Stimulated activated CD4-positive, alpha-beta T cell treated with anti-CD3 and anti-CD28 coated beads, Interleukin-1b, Interleukin-23, amount 100 ng/mL, for 4 hours (primary cell): ENCODE data around the gene LIMS2.

Experiments
- DNase-seq, 2 donors: peaks; one replicate each; pipeline ENCODE4 v3.0.0-alpha.2; 2020; ENCODE audit warnings: low read depth in 2 of 2

The LIMS2 gene

DNA sequence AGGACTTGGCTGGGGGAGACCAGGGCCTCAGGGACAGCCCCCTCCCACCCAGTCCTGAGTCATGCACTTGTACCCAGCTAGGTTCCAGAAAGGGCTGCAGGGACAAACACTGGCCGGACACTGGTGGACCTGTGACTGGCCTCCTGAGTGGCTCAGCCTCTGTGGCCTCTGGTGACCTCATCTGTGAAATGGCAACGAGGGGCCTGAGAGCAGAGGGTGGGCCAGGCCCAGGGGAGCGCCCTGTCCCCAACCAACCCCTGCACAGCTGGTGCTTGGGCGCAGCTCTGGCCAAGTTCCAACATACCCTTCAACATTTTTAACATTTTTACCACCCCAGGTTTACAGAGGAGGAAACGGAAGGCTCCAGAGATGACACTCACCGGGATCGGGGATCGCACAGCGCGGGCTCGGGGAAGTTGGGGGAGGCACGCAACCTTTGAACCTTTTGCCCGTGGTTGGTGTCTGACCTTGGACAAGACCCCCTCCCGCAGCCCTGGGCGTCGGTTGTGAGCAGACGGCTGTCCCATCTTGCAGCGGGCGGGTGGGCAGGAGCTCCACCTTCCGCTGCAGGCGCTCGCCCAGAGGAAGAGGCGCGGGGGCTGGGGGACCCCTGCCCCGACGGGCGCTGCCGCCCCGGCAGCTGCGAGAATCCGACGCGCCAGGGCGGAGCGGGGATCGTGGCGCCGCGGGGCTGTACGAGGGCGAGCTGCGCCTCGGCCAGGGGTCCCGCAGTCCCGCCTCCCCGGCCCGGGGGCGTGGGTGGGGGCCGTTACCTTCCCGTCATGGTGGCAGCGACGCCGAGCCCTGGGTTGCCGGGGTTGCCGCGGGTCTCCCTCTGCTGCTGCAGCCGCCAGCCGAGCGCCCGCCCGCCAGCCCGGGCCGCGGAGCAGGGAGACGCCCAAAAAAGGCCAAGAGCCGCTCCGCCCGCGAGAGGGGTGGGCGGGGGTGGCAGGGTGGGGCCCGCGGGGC lies 805 bp downstream of the LIMS2 start:
- DNase-seq = peak in 1 of 2 donors; percentile 13

DNA sequence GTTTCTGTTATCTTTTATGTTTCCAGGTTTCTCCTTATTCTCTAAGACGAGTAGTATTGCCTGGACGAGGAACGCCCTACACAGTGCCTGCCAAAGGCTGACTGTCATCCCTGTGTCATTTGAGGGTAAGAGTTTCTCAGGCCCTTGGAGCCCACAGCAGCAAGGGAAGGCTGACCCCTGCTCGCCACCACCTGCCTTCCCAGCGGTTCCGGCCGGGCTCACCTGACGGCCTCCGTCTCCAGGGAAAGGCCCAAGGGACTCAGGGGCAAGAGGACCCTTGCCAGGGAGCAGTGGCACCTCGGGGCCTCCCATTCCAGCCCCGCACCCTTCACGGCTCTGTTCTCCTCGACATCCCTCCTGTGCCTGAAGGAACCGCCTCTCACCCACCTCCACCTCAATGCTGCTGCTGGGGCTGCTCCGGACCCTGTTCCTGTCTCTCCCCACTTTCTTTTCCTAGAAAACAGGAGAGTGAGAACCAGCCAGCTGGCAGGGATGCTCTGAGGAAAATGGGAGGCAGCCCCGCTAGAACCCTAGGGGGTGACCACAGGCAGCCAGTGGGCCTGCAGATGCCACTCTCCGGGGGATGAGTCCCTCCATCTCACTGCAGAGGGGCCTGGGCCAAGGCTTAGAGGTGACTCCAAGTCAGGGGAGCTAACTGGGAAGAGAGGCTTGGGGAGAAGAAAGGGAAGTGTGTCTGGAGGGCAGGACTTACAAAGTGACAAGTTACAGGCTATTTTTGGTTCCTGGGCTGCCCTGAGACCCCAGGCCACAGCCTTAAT lies 1.9 kb downstream of the LIMS2 start:
- no peak for DNase-seq

DNA sequence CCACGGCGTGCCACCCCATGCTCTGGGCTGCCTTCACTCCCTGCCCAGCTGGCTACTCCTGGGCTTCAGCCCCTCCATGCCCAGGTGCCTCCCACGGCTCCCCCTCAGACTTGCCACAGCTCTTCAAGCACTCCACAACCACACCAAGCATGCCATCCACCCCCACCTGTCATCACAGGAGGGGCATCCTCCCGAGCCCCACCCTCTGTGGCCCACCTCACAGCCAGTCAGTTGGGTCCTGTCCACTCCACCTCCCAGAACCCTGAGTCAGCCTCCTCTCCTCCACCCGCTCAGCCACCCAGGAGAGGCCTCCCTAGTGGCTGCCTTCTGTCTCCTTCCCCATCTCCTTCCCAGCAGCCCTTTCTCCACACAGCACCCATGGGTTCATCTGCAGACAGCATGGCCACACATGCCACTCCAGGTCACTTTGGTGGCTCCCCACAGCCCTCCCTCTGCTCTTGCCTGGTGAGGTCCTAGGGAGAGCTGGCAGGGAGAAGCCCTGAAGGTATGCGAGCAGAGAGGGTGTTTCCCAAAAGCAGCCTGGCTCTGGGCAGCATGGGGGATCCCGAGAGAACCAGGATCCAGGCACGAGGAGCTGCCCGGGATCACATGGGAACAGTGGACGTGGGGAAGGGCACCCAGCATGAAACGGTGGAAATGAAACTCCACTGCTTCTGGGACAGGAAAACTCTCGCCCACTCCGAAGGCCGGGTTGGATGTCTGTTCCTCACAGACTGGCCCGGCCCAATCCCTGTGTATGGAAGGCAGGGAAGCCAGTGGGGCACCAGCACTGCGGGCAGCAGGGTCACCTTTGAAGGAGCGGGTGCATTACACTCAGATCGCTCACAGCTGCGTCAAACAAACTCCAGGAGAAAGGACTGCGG lies 2.7 kb downstream of the LIMS2 start:
- no peak for DNase-seq

DNA sequence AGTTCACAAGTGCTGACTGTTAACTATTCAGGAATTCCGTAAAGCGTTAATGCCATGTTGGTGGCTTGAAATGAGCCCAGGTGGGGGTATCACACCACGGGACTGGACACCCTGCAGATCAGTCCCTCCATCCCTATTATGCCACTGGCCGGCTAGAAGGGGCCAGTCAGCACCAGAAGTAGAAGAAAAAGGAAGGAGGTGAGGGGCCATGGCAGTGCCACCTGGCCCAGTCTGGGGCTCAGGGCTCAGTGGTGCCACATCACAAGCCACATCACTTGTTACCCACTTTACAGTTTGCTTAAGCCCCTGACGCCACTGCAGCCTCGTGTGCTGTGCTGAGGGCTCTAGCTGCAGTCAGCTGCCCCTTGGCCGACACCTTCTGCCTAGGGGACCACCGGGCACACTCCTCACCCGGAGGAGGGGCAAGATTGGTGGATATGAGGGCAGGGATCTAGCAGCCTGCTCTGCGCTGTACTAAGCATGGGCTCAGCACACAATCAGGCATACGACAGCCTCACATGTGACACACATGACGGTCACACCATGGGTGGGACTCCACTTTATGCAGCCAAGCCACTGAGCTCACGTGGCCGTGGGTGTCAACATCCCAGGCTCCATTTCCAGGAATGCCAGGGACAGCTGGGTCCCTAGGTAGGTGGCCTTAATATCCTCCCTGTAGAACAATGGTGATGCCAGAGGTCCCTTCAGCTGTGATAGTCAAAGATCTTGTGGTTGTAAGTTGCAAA lies 3.6 kb downstream of the LIMS2 start:
- DNase-seq = no peak

DNA sequence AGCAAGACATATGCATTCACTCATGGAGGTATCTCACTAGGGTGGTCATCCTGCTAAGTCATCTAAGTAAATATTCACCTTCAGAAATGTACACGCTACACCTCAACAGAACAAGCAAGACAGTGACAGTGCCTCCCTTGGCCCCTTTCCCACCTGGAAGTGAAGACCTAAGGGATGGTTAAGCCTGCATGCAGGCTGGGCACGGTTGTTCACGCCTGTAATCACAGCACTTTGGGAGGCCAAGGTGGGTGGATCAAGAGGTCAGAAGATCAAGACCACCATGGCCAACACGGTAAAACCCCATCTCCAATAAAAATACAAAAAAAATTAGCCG lies 4.4 kb downstream of the LIMS2 start:
- no peak for DNase-seq

DNA sequence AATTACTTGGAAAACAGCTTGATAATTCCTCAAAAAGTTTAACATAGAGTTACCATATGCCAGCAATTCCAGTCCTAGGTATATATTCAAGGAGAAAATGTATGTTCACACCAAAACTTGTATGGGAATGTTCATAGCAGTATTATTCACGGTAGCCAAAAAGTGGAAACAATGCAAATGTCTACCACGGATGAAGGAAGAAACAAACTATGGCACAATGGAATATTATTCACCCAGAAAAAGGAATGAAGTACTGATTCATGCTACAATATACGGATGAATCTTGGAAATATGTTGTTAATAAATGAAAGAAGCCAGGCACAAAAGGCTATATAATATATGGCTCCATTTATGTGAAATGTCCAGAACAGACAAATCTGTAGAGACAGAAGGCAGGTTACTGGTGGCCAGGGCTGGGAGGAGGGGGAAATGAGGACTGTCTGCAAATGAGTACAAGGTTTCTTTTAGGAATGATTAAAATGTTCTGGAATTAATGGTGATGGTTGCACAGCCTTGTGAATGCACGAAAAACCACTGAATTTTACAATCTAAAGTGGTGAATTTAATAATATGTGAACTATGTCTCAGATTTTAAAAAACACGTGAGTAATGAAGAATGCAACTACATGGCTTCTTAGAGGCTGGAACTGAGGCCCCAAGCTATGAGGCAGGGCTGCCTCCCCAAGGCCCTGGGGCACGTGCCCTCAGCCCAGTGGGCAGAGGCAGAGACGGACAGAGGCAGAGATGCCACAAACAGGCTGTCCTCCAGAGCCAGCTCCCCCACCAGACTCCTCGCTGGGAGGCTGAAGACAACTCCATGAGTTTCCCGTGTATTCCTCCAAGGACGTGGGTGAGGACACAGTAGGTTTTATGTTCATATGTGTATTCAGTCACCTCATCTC lies 5.0 kb downstream of the LIMS2 start:
- DNase-seq = no peak

DNA sequence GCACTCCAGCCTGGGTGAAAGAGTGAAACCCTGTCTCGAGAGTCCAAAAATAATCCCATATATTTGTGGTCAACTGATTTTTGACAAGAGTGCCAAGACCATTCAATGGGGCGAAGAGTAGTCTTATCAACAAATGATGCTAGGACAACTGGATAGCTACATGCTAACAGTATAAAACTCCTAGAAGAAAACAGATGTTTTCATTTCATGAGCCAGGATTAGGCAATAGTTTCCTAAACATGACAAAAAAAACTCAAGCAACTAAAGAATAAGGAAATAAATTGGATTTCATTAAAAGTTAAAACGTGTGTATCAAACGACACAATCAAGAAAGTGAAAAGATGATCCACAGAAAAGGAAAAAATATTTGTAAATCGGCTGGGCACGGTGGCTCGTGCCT lies 6.3 kb downstream of the LIMS2 start:
- no peak for DNase-seq

DNA sequence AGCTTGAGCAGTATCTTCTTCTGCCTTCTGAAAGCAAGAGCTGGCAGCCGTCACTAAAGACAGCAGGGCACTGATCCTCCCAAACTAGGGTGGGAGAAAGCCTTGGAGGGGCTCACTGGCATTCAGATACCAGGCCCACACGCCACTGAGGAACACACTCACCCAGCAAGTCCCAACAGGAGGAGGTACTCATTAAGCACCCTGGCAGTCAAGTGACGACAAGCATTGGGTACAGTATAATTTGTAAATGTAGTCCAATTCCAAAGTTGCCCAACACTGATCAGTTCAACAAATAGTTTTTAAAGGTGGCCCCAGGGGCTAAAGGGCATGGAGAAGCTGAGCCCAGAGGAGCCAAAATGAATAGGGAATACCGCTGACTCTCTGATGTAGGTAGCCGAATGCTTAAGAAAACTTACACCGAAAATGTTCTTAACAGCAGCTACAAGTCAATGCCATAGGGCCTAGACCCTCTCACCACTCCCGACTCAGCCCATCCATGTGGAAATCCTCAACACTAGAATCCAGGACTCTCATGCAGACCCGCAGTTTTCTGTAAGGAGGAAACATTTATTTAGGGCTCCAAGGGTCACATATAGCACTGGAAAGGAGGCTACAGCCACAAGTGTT lies 9.9 kb downstream of the LIMS2 start:
- DNase-seq = no peak

DNA sequence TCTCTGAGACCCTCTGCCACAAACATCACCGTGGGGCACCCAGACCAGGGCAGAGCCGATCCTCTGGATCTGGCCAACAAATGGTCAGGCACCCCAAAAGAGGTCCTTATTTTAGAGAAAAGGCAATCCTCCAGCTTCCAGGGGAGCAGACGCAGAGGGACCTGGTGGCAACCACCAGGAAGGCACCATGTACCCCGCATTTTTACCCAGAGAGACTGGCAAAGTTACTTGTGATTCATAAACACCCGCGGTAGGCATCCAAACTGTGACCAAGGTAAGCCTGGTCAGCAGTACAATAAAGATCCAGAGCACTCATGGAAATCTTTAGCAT lies 10.5 kb downstream of the LIMS2 start:
- no peak for DNase-seq

DNA sequence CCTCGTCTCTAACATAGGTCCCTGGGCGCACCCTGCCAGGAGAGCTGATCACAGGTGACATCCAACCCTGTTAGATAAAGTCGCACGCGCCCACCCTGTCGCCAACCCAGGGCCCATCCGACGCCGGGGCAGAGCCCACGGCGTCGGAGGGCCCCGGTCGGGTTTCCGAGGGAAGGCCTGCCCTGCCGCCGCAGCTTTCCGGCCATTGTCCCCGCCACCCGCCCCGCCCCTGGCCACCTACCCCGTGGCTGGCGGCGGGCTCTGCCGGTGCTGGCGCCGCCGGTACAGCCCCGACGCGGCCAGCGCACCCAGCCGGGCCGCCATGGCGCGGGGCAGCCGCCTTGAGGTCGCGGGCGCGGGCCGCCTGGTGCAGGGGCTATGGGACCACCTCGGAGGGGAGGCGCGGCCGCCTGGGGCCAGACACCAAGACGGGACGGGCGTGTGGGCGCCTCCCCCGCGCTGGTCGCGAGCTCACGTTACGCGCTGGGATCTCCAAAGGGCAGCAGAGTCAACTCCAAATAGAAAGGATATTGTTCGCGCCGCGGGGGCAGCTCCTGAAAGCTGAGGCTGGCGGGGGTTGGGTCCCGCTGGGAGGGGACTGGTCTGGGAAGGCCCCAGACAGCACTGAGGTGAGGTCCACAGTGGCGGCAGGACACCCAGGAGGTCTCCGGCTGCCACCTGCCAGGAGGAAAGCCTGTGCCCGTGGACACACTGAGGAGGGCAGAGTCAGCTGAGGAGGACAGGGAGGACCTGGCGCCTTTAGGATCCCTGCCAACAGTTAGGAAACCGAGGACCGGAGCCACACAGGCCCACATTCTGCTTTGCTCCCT lies 11.1 kb downstream of the LIMS2 start:
- no peak for DNase-seq

DNA sequence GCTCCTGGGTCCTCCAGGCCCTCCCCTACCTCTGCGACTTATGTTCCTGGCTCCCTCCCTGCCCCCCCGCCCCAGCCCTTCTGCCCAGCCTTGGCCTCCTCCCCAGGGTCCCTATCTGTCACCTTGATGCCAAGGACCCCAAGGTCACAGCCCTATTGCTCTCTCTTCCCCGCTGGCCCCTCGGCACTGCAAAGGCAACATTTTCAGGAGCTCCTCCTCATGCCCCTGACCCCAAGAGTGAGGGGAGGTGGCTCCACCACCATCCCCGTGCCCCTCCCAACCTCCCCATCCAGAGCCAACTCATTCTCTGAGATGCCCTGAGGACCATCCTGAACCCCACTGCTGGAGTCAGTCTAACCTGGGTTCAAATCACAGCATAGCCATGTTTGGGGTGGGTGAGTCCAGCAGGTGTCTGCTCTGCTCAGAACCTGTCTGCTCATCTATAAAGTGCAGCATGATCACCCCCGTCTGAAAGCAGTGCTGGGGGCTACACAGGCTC lies 11.7 kb downstream of the LIMS2 start:
- DNase-seq = no peak

DNA sequence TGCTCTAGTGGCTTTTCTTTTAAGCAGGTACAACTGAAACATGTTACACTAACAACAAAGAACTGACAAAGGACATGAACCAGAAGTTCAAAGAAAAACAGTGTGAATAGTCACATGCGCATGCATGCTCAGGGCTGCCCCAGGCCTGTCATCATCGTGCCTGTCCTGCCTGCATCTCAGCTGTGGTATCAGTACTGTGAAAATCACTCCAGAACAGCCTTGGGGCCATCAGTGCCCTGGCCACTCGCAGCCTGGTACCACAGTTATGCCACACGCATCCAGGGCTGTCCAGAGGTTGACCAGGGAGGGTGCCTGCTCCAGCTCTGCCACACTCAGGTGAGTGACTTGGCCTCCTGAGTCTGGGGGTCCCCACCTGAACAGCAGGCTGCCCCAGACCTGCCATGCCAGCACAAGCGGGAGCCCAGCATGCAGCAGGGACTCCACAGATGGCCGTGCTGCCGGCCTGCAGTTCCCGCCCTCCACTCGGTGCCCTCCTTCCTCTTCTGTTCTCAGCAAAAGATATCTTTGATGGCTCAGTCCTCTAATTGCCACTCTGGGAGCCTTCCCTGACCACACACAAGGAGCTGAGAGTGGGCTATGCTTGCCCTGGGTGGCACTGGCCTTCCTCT lies 12.3 kb downstream of the LIMS2 start:
- no peak for DNase-seq

DNA sequence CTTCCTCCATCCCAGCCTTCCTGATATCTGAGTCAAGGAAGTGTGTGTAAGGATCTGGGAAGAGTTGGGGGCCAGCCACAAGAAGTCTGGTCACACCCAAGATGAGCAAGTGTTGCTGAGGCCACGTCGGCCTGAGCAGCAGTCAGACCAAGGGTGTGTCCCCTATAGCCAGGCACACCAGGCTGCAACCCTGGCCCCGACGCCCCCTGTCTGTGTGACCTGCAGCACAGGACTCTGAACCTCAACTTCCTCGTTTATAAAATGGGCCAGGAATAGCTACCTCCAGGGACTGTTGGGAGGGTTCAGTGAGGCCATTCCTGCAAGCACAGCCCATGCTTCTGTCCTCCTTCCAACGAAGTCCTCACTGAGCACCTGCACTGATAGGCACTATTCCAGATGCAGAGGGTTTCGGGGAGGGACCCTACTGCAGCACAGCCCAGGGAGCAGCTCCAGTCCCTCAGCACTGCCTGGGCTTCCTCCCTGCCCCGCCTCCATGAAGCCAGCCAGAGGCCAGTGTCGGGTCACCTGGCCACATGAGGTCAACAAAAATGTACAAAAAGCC lies 13.3 kb downstream of the LIMS2 start:
- DNase-seq = no peak

DNA sequence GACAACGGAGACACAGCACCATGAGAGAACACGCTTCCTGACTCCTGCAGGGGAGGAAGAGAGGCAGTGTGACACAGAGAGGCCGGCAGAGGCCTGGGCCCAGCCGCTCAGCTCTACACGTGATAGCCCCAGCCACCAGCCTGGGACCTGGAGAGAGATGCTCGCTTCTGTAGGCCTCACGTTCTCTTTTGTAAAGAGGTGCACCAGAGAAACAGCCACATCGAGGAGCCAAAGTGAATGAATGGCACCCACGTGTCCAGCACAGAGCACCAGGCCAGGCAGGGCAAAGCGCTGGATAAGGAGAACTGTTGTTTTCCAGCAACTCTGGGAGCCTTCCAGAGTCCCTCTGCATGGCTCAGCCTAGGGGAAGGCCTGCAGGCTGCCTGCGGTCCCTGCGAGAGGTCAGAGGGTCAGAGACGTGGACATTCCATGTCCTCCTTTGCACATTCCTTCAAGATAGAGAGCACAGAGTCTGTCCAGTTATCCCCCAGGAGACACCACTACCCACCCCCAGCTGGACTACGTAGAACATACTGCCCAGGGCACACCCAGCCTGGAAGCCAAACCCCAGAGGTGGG lies 14.2 kb downstream of the LIMS2 start:
- DNase-seq = no peak

DNA sequence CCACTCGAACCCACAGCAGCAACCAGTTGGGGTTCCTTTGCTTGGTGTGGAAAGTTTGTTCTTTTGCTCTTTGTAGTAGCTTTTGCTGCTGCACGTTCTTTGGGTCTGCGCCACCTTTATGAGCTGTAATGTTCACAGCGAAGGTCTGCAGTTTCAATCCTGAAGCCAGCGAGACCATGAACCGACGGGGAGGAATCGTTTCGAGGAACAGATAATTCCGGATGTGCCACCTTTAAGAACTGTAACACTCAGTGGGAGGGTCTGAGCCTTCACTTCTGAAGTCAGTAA lies 15.1 kb downstream of the LIMS2 start:
- no peak for DNase-seq

DNA sequence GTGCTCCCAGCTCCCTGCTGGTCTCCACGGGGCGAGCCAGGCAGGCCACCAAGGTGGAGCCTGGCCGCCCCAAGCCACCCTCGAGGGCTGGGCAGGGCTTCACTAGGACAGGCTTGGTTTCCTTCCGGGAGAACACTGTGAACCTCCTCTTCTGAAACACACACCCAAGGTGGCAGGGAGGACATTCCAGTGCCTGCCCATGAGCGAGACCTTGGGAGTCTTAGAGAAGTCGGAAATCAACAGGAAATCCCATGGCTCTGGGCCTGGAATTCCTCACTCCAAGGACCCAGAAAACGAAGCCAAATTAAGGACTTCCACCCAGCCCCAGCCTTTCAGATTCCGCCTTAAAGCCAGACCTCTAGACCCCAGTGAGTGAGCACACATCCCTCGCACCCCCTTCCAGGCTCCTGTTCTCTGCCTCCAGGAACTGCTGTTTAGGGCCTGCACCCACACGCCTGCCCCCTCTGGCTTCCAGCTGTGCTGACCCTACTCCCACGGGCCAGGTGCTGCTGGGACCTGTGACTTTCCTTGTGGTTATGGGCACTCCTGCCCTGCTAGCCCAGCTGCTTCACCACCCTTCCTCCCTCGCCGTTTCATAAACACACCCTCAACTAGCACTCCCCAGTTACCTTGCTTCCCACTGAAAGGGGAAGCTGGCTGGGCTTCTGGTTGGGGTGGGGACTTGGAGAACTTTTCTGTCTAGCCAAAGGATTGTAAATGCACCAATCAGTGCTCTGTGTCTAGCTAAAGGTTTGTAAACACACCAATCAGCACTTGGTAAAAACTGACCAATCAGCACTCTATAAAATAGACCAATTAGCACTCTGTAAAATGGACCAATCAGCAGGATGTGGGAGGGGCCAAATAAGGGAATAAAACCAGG lies 15.7 kb downstream of the LIMS2 start:
- no peak for DNase-seq
